ENCODE results near the gene FKRP. TPM values are rescaled to one million over a fixed set of nuclear protein-coding genes. Genes with fewer than 3 reads are reported as not detected.

The FKRP gene
- polyA plus RNA-seq, 4 donors = 7.0 to 14.6 (median 8.8) TPM

DNA sequence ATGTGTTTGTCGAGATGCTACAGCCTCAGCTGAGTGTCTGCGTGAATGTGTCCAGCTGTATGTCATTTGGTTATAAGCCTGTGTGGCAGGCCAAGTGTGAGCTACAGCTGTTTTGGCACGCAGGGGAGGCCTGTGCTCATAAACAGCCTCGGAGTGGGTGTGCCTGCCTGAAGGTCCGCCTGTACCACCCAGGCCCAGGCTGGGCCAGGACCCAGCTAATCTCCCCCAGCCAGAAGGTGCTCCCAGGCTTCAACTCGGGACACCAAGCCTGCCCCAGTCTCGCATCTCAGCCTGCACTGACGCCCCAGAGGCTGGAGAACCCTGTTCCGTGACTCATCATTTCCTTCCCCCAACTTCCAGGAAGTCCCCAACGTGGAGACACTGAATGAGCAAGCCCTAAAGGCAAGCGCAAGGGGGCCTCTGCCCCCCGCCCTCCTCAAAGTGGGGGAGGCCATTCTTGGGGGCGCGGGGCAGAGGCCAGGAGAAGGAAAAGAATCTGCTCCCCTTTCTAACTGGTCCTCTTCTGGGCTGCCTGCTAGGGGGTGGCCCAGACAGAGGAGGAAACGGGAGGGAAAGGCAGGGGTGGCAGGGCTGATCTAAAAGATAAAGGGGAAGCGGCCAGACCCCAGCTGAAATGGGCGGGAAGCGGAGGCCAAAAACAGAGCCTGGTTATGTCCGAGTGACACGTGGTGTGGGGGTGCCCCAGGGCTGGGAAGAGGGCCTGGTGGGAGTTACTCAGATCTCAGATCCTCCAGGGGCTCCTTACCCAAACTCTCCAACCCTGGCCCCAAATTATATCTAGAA, 40.6 kb downstream of the FKRP start:
- Histone ChIP-seq H3K27ac (ENCODE audit: low read depth in 1 of 3, low read length in 2 of 3) (peak overlapping the region; percentile 2 to 85 (median 82)), H3K27me3 (ENCODE audit: control insufficient read depth in 3 of 3, insufficient read depth in 3 of 3, low read length in 3 of 3) (no peaks in the 10 kb centered on the region), H3K36me3 (ENCODE audit: control insufficient read depth in 3 of 3, insufficient read depth in 2 of 3, low read depth in 1 of 3, low read length in 3 of 3) (peaks cover 0 to 47% (median 10%) of the 10 kb centered on the region in 3 donors), H3K4me1 (ENCODE audit: control insufficient read depth in 3 of 3, insufficient read depth in 2 of 3, low read depth in 1 of 3, low read length in 2 of 3) (peaks cover 0 to 29% (median 2%) of the 10 kb centered on the region in 3 donors), H3K9me3 (ENCODE audit: control insufficient read depth in 2 of 2, insufficient read depth in 1 of 2, low read depth in 1 of 2, low read length in 1 of 2) (no peaks in the 10 kb centered on the region), H3K4me3 (ENCODE audit: low read depth in 1 of 3, low read length in 3 of 3) (peak overlapping the region; percentile 56 to 95 (median 92))
- FAIRE-seq (no peak), DNase-seq (peak; percentile 85 to 93)
- WGBS, 3 donors = 8 to 21% (median 9%) methylated on average over 18 to 20 of the region's 20 CpGs

DNA sequence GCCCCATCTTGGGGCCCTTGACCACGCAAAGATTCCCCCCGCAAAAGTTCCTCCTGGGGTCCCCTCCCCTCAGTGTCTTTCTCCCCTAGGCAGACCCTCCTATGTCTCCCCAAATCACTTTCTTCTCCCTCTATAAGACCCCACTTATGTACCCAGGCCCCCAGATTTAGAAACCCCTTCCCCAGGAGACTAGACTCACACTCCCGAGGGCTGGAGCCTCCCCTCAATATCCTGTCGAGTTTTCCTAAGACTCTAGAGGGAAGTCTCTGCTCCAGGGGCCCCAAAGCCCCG, 41.1 kb downstream of the FKRP start:
- no peak for DNase-seq
- WGBS, 3 donors = 7 to 21% (median 9%) methylated on average over 5 of the region's 5 CpGs
- FAIRE-seq = no peak

DNA sequence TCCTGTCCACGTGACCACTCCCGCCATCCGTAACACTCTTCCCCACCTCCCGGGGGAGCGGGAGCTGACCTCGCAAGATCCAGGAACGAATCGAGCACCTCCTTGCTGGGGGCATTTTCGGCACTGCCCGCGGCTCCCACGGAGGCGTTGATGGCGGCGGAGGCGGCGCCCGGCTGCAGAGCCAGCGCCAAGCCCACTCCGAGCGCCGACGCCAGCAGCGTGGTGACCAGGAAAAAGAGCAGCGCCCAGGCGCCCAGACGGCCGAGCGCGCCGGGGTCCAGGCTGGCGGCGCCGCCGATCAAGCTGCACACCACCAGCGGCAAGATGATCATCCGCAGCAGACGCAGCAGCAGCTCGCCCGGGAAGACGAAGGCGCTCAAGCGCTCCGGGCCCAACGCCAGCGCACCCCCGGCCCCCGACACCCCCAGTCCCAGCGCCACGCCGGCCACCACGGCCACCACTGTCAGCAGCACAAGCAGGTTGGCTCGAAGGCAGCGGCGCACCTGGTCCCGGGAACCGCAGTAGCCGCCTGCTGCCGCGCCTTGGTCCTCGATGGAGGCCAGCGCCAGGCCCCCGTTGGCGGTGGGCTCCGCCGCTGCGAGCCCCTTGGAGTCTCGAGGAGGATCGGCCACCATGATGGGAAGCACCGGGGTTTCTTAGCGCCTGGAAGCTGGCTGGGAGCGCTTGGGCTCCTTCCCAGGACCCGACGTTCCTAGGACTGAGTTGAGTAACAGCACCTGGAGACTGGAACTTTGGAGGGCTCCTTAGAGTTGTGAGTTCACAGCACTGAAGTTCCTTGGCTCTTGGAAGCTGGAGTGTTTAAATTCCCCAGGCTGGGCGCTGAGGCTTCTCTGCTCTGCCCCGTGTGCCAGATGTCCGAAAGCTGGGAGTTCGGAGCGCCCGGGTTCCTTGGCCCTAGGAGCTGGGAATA, 41.7 kb downstream of the FKRP start:
- FAIRE-seq (no peak), DNase-seq (peak; percentile 20 to 85)
- Histone ChIP-seq H3K27ac (ENCODE audit: low read depth in 1 of 3, low read length in 2 of 3) (peak overlapping the region; percentile 27 to 85 (median 82)), H3K4me3 (ENCODE audit: low read depth in 1 of 3, low read length in 3 of 3) (peak overlapping the region; percentile 56 to 95 (median 92)), H3K9me3 (ENCODE audit: control insufficient read depth in 2 of 2, insufficient read depth in 1 of 2, low read depth in 1 of 2, low read length in 1 of 2) (no peaks in the 10 kb centered on the region), H3K4me1 (ENCODE audit: control insufficient read depth in 3 of 3, insufficient read depth in 2 of 3, low read depth in 1 of 3, low read length in 2 of 3) (peaks cover 0 to 29% (median 6%) of the 10 kb centered on the region in 3 donors), H3K27me3 (ENCODE audit: control insufficient read depth in 3 of 3, insufficient read depth in 3 of 3, low read length in 3 of 3) (no peaks in the 10 kb centered on the region), H3K36me3 (ENCODE audit: control insufficient read depth in 3 of 3, insufficient read depth in 2 of 3, low read depth in 1 of 3, low read length in 3 of 3) (peaks cover 0 to 36% (median 6%) of the 10 kb centered on the region in 3 donors)
- WGBS, 3 donors = 0 to 2% (median 1%) methylated on average over 69 to 80 of the region's 80 CpGs

More for the DNA sequence above, 41.1 kb downstream of the FKRP start:
- no peaks in the 10 kb centered on the region for H3K27me3 ChIP-seq (ENCODE audit: control insufficient read depth in 3 of 3, insufficient read depth in 3 of 3, low read length in 3 of 3)
- H3K27ac ChIP-seq (ENCODE audit: low read depth in 1 of 3, low read length in 2 of 3) = peak overlapping the region; percentile 2 to 85 (median 82)
- H3K9me3 ChIP-seq (ENCODE audit: control insufficient read depth in 2 of 2, insufficient read depth in 1 of 2, low read depth in 1 of 2, low read length in 1 of 2) = no peaks in the 10 kb centered on the region
- H3K4me1 ChIP-seq (ENCODE audit: control insufficient read depth in 3 of 3, insufficient read depth in 2 of 3, low read depth in 1 of 3, low read length in 2 of 3) = peaks cover 0 to 29% (median 2%) of the 10 kb centered on the region in 3 donors
- peaks cover 0 to 42% (median 8%) of the 10 kb centered on the region in 3 donors for H3K36me3 ChIP-seq (ENCODE audit: control insufficient read depth in 3 of 3, insufficient read depth in 2 of 3, low read depth in 1 of 3, low read length in 3 of 3)
- H3K4me3 ChIP-seq (ENCODE audit: low read depth in 1 of 3, low read length in 3 of 3) = peak overlapping the region; percentile 56 to 95 (median 92)

DNA sequence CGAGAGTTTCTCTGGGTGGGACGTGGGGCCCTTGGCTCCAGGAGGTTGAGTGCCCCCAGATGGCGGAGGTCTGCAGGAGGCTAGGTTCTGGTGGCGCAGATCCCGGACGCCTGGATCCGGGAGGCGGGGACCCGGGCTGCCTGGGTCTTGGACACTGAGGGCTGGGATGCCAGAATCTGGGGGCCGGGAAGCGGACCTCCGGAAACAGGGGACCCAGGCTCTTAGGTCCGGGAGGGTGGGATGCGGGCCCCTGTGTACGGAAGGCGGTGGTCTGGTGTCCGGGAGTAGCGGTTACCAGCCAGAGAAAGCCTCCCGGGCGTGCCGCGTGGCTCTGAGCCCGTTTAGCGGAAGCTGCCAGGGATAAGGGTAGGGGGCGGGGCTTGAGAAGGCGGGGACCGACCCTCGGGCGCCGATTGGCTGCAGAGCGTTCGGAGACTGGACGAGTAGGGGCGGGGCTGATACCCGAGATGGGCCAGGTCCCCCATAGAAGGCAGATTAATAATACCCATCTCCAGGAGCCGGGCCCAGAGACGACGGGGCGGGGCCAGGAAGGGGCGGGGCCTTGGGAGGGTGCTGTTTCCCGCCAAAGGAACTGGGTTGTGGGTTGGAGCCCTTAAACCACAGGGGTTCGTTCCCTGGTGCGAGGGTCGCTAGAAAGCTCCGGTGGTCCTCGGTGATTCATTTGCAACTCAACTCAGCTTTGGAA, 42.6 kb downstream of the FKRP start, which contains the start of gene SLC1A5:
SLC1A5 (minus strand) TSS at position 333 of the 706 bp plus-strand sequence. CDS start 629 bp downstream, outside the sequence.
- DNase-seq (peak; percentile 88 to 96), FAIRE-seq (no peak)
- Histone ChIP-seq H3K4me1 (ENCODE audit: control insufficient read depth in 3 of 3, insufficient read depth in 2 of 3, low read depth in 1 of 3, low read length in 2 of 3) (peaks cover 0 to 28% (median 6%) of the 10 kb centered on the region in 3 donors), H3K36me3 (ENCODE audit: control insufficient read depth in 3 of 3, insufficient read depth in 2 of 3, low read depth in 1 of 3, low read length in 3 of 3) (peaks cover 0 to 28% (median under 1%) of the 10 kb centered on the region in 3 donors), H3K27ac (ENCODE audit: low read depth in 1 of 3, low read length in 2 of 3) (peak within 1 kb of the TSS; percentile 27 to 85 (median 82)), H3K27me3 (ENCODE audit: control insufficient read depth in 3 of 3, insufficient read depth in 3 of 3, low read length in 3 of 3) (no peaks in the 10 kb centered on the region), H3K9me3 (ENCODE audit: control insufficient read depth in 2 of 2, insufficient read depth in 1 of 2, low read depth in 1 of 2, low read length in 1 of 2) (no peaks in the 10 kb centered on the region), H3K4me3 (ENCODE audit: low read depth in 1 of 3, low read length in 3 of 3) (peak within 1 kb of the TSS; percentile 56 to 95 (median 92))
- 1 to 2% (median 1%) methylated on average over 36 to 46 of the region's 46 CpGs for WGBS, 3 donors

DNA sequence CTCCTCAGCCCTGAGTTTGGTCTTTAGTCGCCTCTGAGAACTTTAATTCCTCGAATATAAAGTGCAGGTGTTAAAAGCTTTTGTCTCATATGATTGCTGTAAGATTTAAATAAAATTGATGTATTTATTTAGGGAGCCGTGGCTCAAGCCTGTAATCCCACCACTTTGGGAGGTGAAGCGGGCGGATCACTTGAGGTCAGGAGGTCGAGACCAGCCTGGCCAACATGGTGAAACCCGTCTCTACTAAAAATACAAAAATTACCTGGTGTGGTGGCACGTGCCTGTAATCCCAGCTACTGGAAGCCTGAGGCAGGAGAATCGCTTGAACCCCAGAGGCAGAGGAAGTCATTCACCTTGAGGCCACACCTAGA, 43.1 kb downstream of the FKRP start:
- no peak overlapping the region for H3K27ac ChIP-seq (ENCODE audit: low read depth in 1 of 3, low read length in 2 of 3)
- peaks cover 0 to 22% (median 0%) of the 10 kb centered on the region in 3 donors for H3K36me3 ChIP-seq (ENCODE audit: control insufficient read depth in 3 of 3, insufficient read depth in 2 of 3, low read depth in 1 of 3, low read length in 3 of 3)
- peaks cover 0 to 23% (median 6%) of the 10 kb centered on the region in 3 donors for H3K4me1 ChIP-seq (ENCODE audit: control insufficient read depth in 3 of 3, insufficient read depth in 2 of 3, low read depth in 1 of 3, low read length in 2 of 3)
- 62 to 70% (median 64%) methylated on average over 9 of the region's 9 CpGs for WGBS, 3 donors
- no peak overlapping the region for H3K4me3 ChIP-seq (ENCODE audit: low read depth in 1 of 3, low read length in 3 of 3)
- no peaks in the 10 kb centered on the region for H3K9me3 ChIP-seq (ENCODE audit: control insufficient read depth in 2 of 2, insufficient read depth in 1 of 2, low read depth in 1 of 2, low read length in 1 of 2)
- no peak for FAIRE-seq
- no peak for DNase-seq
- H3K27me3 ChIP-seq (ENCODE audit: control insufficient read depth in 3 of 3, insufficient read depth in 3 of 3, low read length in 3 of 3) = no peaks in the 10 kb centered on the region

DNA sequence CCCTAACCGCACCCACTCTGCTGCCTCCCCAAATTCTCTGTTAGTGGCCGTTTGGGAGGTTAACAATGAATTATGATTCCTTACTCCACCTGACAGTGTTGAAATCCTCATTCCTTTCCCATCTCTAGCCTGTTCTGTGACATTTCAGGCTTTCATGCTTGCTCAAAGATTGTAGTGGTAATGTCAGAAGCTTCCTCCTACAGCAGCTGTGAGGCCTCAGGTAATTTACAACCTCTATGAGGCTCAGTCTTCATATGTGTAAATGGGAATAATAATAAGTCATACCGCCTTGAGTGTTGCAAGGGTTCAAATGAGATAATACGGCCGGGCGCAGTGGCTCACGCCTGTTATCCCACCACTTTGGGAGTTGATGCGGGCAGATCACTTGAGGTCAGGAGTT, 43.5 kb downstream of the FKRP start:
- 88 to 94% (median 93%) methylated on average over 8 of the region's 8 CpGs for WGBS, 3 donors
- Histone ChIP-seq H3K4me1 (ENCODE audit: control insufficient read depth in 3 of 3, insufficient read depth in 2 of 3, low read depth in 1 of 3, low read length in 2 of 3) (peaks cover 0 to 18% (median 6%) of the 10 kb centered on the region in 3 donors), H3K9me3 (ENCODE audit: control insufficient read depth in 2 of 2, insufficient read depth in 1 of 2, low read depth in 1 of 2, low read length in 1 of 2) (no peaks in the 10 kb centered on the region), H3K27ac (ENCODE audit: low read depth in 1 of 3, low read length in 2 of 3) (no peak overlapping the region), H3K4me3 (ENCODE audit: low read depth in 1 of 3, low read length in 3 of 3) (no peak overlapping the region), H3K36me3 (ENCODE audit: control insufficient read depth in 3 of 3, insufficient read depth in 2 of 3, low read depth in 1 of 3, low read length in 3 of 3) (peaks cover 0 to 18% (median 0%) of the 10 kb centered on the region in 3 donors), H3K27me3 (ENCODE audit: control insufficient read depth in 3 of 3, insufficient read depth in 3 of 3, low read length in 3 of 3) (no peaks in the 10 kb centered on the region)
- DNase-seq = no peak
- FAIRE-seq = no peak

DNA sequence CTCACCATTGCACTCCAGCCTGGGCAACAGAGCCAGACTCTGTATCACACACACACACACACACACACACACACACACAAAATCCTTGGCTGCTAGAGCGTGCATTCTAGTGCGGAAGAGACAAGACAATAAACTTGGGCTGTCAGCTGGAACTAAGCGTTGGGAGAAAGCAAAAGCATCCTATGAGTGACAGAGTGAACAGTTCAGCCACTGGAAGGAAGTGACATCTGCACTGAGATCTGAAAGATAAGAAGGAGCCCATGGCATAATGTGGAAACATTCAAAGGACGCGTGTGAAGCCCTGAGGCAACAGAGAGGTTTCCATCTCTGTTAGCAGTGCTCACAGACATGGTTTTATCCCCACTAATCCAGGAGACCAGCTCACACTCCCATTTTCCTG, 46.1 kb downstream of the FKRP start:
- 51 to 68% (median 60%) methylated on average over 5 of the region's 5 CpGs for WGBS, 3 donors
- Histone ChIP-seq H3K4me3 (ENCODE audit: low read depth in 1 of 3, low read length in 3 of 3) (no peak overlapping the region), H3K9me3 (ENCODE audit: control insufficient read depth in 2 of 2, insufficient read depth in 1 of 2, low read depth in 1 of 2, low read length in 1 of 2) (no peaks in the 10 kb centered on the region), H3K27ac (ENCODE audit: low read depth in 1 of 3, low read length in 2 of 3) (no peak overlapping the region), H3K27me3 (ENCODE audit: control insufficient read depth in 3 of 3, insufficient read depth in 3 of 3, low read length in 3 of 3) (no peaks in the 10 kb centered on the region), H3K36me3 (ENCODE audit: control insufficient read depth in 3 of 3, insufficient read depth in 2 of 3, low read depth in 1 of 3, low read length in 3 of 3) (no peaks in the 10 kb centered on the region), H3K4me1 (ENCODE audit: control insufficient read depth in 3 of 3, insufficient read depth in 2 of 3, low read depth in 1 of 3, low read length in 2 of 3) (peaks cover 0 to 8% (median 3%) of the 10 kb centered on the region in 3 donors)
- DNase-seq (peak in 1 of 2 donors; percentile 14), FAIRE-seq (no peak)

DNA sequence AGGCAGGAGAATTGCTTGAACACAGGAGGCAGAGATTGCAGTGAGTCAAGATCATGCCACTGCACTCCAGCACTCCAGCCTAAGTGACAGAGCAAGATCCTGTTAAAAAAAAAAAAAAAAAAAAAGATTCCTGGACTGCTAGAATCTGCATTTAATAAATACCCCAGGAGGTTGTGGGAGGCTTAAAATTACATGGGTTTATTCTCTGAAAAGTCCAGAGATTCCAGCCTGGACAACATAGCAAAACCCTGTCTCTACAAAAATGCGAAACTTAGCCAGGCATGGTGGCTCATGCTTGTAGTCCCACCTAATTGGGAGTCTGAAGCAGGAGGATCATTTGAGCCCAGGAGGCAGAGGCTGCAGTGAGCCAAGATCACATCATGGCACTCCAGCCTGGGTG, 52.0 kb downstream of the FKRP start:
- no peaks in the 10 kb centered on the region for H3K36me3 ChIP-seq (ENCODE audit: control insufficient read depth in 3 of 3, insufficient read depth in 2 of 3, low read depth in 1 of 3, low read length in 3 of 3)
- 95 to 96% (median 95%) methylated on average over 1 of the region's 1 CpG for WGBS, 3 donors
- H3K27ac ChIP-seq (ENCODE audit: low read depth in 1 of 3, low read length in 2 of 3) = no peak overlapping the region
- FAIRE-seq = no peak
- no peak overlapping the region for H3K4me3 ChIP-seq (ENCODE audit: low read depth in 1 of 3, low read length in 3 of 3)
- no peaks in the 10 kb centered on the region for H3K27me3 ChIP-seq (ENCODE audit: control insufficient read depth in 3 of 3, insufficient read depth in 3 of 3, low read length in 3 of 3)
- DNase-seq = no peak
- H3K9me3 ChIP-seq (ENCODE audit: control insufficient read depth in 2 of 2, insufficient read depth in 1 of 2, low read depth in 1 of 2, low read length in 1 of 2) = no peaks in the 10 kb centered on the region
- peaks cover 0 to 18% (median 0%) of the 10 kb centered on the region in 3 donors for H3K4me1 ChIP-seq (ENCODE audit: control insufficient read depth in 3 of 3, insufficient read depth in 2 of 3, low read depth in 1 of 3, low read length in 2 of 3)
